Loucy (cell line): ENCODE results near the gene FGD5.

Experiments used
- H2AFZ ChIP-seq: fragments of 200-600 bp; sonication (generic); 2 replicates; pipeline ENCODE4 v1.6.0; 2016; ENCODE audit warnings: antibody characterized with exemption, mild to moderate bottlenecking, low read length, moderate library complexity
- H3F3A ChIP-seq: fragments of 200-600 bp; 2 replicates; pipeline ENCODE4 v1.6.0; 2016; ENCODE audit warnings: antibody characterized with exemption, low read depth, mild to moderate bottlenecking
- H3K27me3 ChIP-seq: fragments of 200-600 bp; sonication (generic); 2 replicates; pipeline ENCODE4 v1.6.1; 2014; ENCODE audit warnings: low read length, mild to moderate bottlenecking; ENCODE audit not compliant: insufficient read depth, poor library complexity, severe bottlenecking
- H3K36me3 ChIP-seq: fragments of 200-600 bp; sonication (generic); 2 replicates; pipeline ENCODE4 v1.6.1; 2016; ENCODE audit warnings: low read length; ENCODE audit not compliant: insufficient read depth
- H3K4me1 ChIP-seq: fragments of 200-600 bp; sonication (generic); 2 replicates; pipeline ENCODE4 v1.5.1; 2014; ENCODE audit warnings: low read length, mild to moderate bottlenecking; ENCODE audit not compliant: insufficient read depth, poor library complexity, severe bottlenecking
- H3K4me2 ChIP-seq: fragments of 200-600 bp; sonication (generic); 2 replicates; pipeline ENCODE4 v1.6.0; 2014; ENCODE audit warnings: antibody characterized with exemption, low read length, low read depth, mild to moderate bottlenecking; ENCODE audit not compliant: poor library complexity, severe bottlenecking
- H3K4me3 ChIP-seq: fragments of 200-600 bp; sonication (generic); 2 replicates; pipeline ENCODE4 v1.5.1; 2014; ENCODE audit warnings: low read length, mild to moderate bottlenecking, mixed read lengths; ENCODE audit not compliant: poor library complexity, severe bottlenecking
- H3K79me2 ChIP-seq: fragments of 200-600 bp; sonication (generic); 2 replicates; pipeline ENCODE4 v1.6.1; 2014; ENCODE audit warnings: low read length; ENCODE audit not compliant: insufficient read depth
- H3K9ac ChIP-seq: fragments of 200-600 bp; sonication (generic); 2 replicates; pipeline ENCODE4 v1.6.0; 2014; ENCODE audit warnings: mild to moderate bottlenecking, low read depth, low read length, moderate library complexity; ENCODE audit not compliant: poor library complexity, severe bottlenecking
- H3K9me2 ChIP-seq: fragments of 200-600 bp; sonication (generic); replicated peaks from 2 replicates; pipeline ENCODE4 v1.6.1; 2016; ENCODE audit warnings: low read depth, low read length, mixed read lengths
- H3K9me3 ChIP-seq: fragments of 200-600 bp; sonication (generic); 2 replicates; pipeline ENCODE4 v1.6.1; 2014; ENCODE audit warnings: mild to moderate bottlenecking, antibody characterized with exemption, low read length, low read depth; ENCODE audit not compliant: insufficient read depth
- H4K20me1 ChIP-seq: fragments of 200-600 bp; sonication (generic); 2 replicates; pipeline ENCODE4 v1.6.0; 2014; ENCODE audit warnings: antibody characterized with exemption, low read length, mild to moderate bottlenecking; ENCODE audit not compliant: insufficient read depth, poor library complexity, severe bottlenecking
- EZH2phosphoT487 ChIP-seq: fragments of 200-600 bp; IDR thresholded peaks from 2 replicates; pipeline ENCODE4 v1.6.1; 2018; ENCODE audit warnings: antibody characterized with exemption, mild to moderate bottlenecking, moderate library complexity, borderline replicate concordance
- TF ChIP-seq, protein P1 (sequence below): fragments of 200-600 bp; sonication (generic); conservative IDR thresholded peaks from 2 replicates; pipeline ENCODE4 v1.5.1; 2014; ENCODE audit warnings: mild to moderate bottlenecking, antibody characterized with exemption, low read length

Gene FGD5

DNA sequence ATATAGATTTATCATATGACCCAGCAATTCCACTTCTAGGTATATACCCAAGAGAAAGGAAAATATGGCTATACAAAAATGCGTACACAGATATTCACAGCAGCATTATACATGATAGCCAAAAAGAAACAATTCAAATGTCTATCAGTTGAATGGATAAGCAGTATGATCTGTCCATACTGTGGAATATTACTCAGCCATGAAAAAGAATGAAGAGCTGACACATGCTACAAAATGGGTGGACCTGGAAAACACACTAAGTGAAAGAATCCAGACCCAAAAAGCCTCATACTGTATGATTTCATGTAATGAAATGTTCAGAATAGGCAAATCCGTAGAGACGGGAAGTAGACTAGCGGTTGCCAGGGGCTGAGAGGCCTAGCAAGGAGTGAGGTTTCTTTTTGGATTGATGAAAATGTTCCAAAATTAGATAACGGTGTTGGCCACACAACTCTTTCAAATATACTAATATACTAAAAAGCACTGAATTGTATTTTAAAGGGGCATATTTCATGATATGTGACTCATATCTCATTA lies 33.4 kb downstream of the FGD5 start:
- no peak overlapping the region for H3K4me2 ChIP-seq
- H3K36me3 ChIP-seq = no peaks in the 10 kb centered on the region
- H3K4me1 ChIP-seq = peaks cover 30% of the 10 kb centered on the region
- H3K9me3 ChIP-seq = no peaks in the 10 kb centered on the region
- H3K9me2 ChIP-seq = no peaks in the 10 kb centered on the region
- H3K79me2 ChIP-seq = no peaks in the 10 kb centered on the region
- no peak overlapping the region for H3K4me3 ChIP-seq
- no peak overlapping the region for H3K9ac ChIP-seq
- no peak overlapping the region for H2AFZ ChIP-seq
- H4K20me1 ChIP-seq = no peaks in the 10 kb centered on the region
- no peak for TF ChIP-seq EZH2phosphoT487
- TF ChIP-seq, protein P1, sequence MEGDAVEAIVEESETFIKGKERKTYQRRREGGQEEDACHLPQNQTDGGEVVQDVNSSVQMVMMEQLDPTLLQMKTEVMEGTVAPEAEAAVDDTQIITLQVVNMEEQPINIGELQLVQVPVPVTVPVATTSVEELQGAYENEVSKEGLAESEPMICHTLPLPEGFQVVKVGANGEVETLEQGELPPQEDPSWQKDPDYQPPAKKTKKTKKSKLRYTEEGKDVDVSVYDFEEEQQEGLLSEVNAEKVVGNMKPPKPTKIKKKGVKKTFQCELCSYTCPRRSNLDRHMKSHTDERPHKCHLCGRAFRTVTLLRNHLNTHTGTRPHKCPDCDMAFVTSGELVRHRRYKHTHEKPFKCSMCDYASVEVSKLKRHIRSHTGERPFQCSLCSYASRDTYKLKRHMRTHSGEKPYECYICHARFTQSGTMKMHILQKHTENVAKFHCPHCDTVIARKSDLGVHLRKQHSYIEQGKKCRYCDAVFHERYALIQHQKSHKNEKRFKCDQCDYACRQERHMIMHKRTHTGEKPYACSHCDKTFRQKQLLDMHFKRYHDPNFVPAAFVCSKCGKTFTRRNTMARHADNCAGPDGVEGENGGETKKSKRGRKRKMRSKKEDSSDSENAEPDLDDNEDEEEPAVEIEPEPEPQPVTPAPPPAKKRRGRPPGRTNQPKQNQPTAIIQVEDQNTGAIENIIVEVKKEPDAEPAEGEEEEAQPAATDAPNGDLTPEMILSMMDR = no peak
- H3K27me3 ChIP-seq = no peaks in the 10 kb centered on the region
- no peaks in the 10 kb centered on the region for H3F3A ChIP-seq

DNA sequence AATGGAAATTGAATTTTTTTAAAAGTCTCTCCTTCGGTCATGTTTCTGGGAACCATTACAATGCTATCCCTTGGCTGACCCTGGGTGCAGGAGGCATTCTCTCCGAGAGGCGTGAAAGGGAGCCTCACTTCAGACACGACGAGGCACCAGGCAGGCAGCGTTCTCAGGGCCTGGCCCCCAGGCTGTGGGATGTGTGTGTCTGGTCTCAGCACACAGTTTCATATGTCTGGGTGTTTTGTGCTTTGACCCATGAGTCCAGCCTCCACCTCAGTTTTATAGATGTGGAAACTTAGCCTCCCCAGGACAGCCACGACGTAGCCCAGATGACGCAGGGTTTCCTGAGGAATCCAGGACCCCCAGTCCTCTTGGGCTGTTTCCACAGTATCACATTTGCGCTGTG lies 34.0 kb downstream of the FGD5 start:
- Histone ChIP-seq H3K9me3 (no peaks in the 10 kb centered on the region), H3K4me3 (no peak overlapping the region), H3K27me3 (no peaks in the 10 kb centered on the region), H3K36me3 (no peaks in the 10 kb centered on the region), H3K9ac (no peak overlapping the region), H3K79me2 (no peaks in the 10 kb centered on the region), H3K4me2 (no peak overlapping the region), H3K4me1 (peaks cover 27% of the 10 kb centered on the region), H2AFZ (no peak overlapping the region), H3F3A (no peaks in the 10 kb centered on the region), H4K20me1 (no peaks in the 10 kb centered on the region), H3K9me2 (no peaks in the 10 kb centered on the region)
- TF ChIP-seq, protein P1 = no peak
- no peak for TF ChIP-seq EZH2phosphoT487

- peaks cover 20% of the 10 kb centered on the region for H3K4me1 ChIP-seq
- H3K27me3 ChIP-seq = no peaks in the 10 kb centered on the region
- no peak overlapping the region for H3K4me3 ChIP-seq
- H3K36me3 ChIP-seq = no peaks in the 10 kb centered on the region
- H3K9ac ChIP-seq = no peak overlapping the region
- H3F3A ChIP-seq = no peaks in the 10 kb centered on the region
- no peaks in the 10 kb centered on the region for H3K79me2 ChIP-seq
- no peak overlapping the region for H3K4me2 ChIP-seq
- no peaks in the 10 kb centered on the region for H3K9me2 ChIP-seq
- H4K20me1 ChIP-seq = no peaks in the 10 kb centered on the region
- H3K9me3 ChIP-seq = no peaks in the 10 kb centered on the region
- H2AFZ ChIP-seq = no peak overlapping the region
- TF ChIP-seq, protein P1 = no peak
- no peak for TF ChIP-seq EZH2phosphoT487
Observed at GRCh38 chr3:14853271-14853951, 34.6 kb downstream of the FGD5 start.
